GM23338 (cell line): ENCODE results near the gene SLC6A8. TPM values are rescaled to one million over a fixed set of nuclear protein-coding genes. Genes with fewer than 3 reads are reported as not detected.
"Not testable (repeated sequence)": the region's sequence is repeated elsewhere in the genome, so short reads cannot be mapped to it uniquely, and the experiment has no call there.

Source experiments
- ATAC-seq: fragments of 200-7000 bp; cut with Tn5 transposase; 3 replicates; pipeline ENCODE4 v1.9.1; 2020
- DNase-seq: peaks from one replicate; pipeline ENCODE4 v3.0.0-alpha.2; 2015; ENCODE audit warnings: low spot score
- H2AFZ ChIP-seq: fragments of 200-600 bp; sonication (generic); 2 replicates; pipeline ENCODE4 v1.8.0; 2016; ENCODE audit warnings: antibody characterized with exemption, mild to moderate bottlenecking, moderate library complexity
- H3F3A ChIP-seq: fragments of 200-600 bp; sonication (generic); replicated peaks from 2 replicates; pipeline ENCODE4 v1.8.0; 2017; ENCODE audit warnings: antibody characterized with exemption, mixed run types, low read depth
- H3K27ac ChIP-seq: fragments of 200-600 bp; sonication (generic); 2 replicates; pipeline ENCODE4 v1.6.1; 2016; ENCODE audit warnings: low read depth
- H3K27me3 ChIP-seq: fragments of 200-600 bp; sonication (generic); 2 replicates; pipeline ENCODE4 v1.8.0; 2016; ENCODE audit warnings: mild to moderate bottlenecking, mixed run types, moderate library complexity; ENCODE audit not compliant: insufficient read depth
- H3K36me3 ChIP-seq: fragments of 200-600 bp; sonication (generic); 2 replicates; pipeline ENCODE4 v1.8.0; 2016; ENCODE audit warnings: mild to moderate bottlenecking; ENCODE audit not compliant: insufficient read depth
- H3K4me1 ChIP-seq: fragments of 200-600 bp; sonication (generic); 2 replicates; pipeline ENCODE4 v1.8.0; 2016; ENCODE audit warnings: mild to moderate bottlenecking, moderate library complexity; ENCODE audit not compliant: insufficient read depth
- H3K4me2 ChIP-seq: fragments of 200-600 bp; sonication (generic); 2 replicates; pipeline ENCODE4 v1.7.1; 2017; ENCODE audit warnings: mixed run types
- H3K4me3 ChIP-seq: fragments of 200-600 bp; sonication (generic); 2 replicates; pipeline ENCODE4 v1.6.1; 2016; ENCODE audit warnings: mixed run types
- H3K79me2 ChIP-seq: fragments of 200-600 bp; sonication (generic); replicated peaks from 2 replicates; pipeline ENCODE4 v1.8.0; 2017; ENCODE audit warnings: mild to moderate bottlenecking; ENCODE audit not compliant: insufficient read depth
- H3K9me2 ChIP-seq: fragments of 200-600 bp; sonication (generic); 2 replicates; pipeline ENCODE4 v1.8.0; 2017; ENCODE audit not compliant: insufficient read depth
- H4K20me1 ChIP-seq: fragments of 200-600 bp; sonication (generic); replicated peaks from 2 replicates; pipeline ENCODE4 v1.8.0; 2017; ENCODE audit warnings: mild to moderate bottlenecking; ENCODE audit not compliant: insufficient read depth
- H3K27ac Mint-ChIP-seq: 2 replicates; pipeline ENCODE4 v1.8.0; 2020; ENCODE audit warnings: inconsistent platforms, mild to moderate bottlenecking, moderate library complexity, mixed read lengths
- H3K27me3 Mint-ChIP-seq: 3 replicates; pipeline ENCODE4 v1.8.0; 2022; ENCODE audit warnings: low read depth, mild to moderate bottlenecking, moderate library complexity, mixed read lengths, inconsistent platforms; ENCODE audit not compliant: insufficient read depth, poor library complexity
- H3K36me3 Mint-ChIP-seq: 3 replicates; pipeline ENCODE4 v1.8.0; 2021; ENCODE audit warnings: low read depth, mild to moderate bottlenecking, inconsistent platforms, moderate library complexity, mixed read lengths
- H3K4me1 Mint-ChIP-seq: 3 replicates; pipeline ENCODE4 v1.8.0; 2020; ENCODE audit warnings: mild to moderate bottlenecking, inconsistent platforms, mixed read lengths
- H3K4me3 Mint-ChIP-seq: 3 replicates; pipeline ENCODE4 v1.8.0; 2021; ENCODE audit warnings: moderate library complexity, mild to moderate bottlenecking, inconsistent platforms, mixed read lengths
- H3K9me3 Mint-ChIP-seq: 3 replicates; pipeline ENCODE4 v1.8.0; 2020; ENCODE audit warnings: moderate library complexity, mild to moderate bottlenecking, inconsistent platforms, mixed read lengths
- EZH2phosphoT487 ChIP-seq: fragments of 200-600 bp; sonication (generic); IDR thresholded peaks from one replicate; pipeline ENCODE4 v1.8.1; 2018; ENCODE audit warnings: antibody characterized with exemption; ENCODE audit not compliant: unreplicated experiment
- NANOG ChIP-seq: IDR thresholded peaks from 2 replicates; pipeline ENCODE4 v1.6.1; 2016; ENCODE audit warnings: antibody characterized with exemption, borderline replicate concordance
- polyA plus RNA-seq: library from polyadenylated mRNA; unstranded; fragments of >200 nt; fragmentation: Nextera tagmentation; extraction: Ambion mirVana; gene quantifications from 2 replicates; pipeline ENCODE4 v1.2.1, GENCODE V29; 2016
- total RNA-seq: library from RNA; depleted of rRNA; stranded (reverse); fragments of >200 nt; shearing (Covaris generic); gene quantifications from 2 replicates; pipeline ENCODE4 v1.2.3, GENCODE V29; 2014
- TF ChIP-seq, protein P1 (sequence below), 2 experiments: fragments of 200-600 bp in 1 of 2; sonication (generic) in 1 of 2; conservative IDR thresholded peaks; 2 replicates each; pipeline versions ENCODE4 v1.5.1 to v1.6.1; 2016 to 2017; ENCODE audit warnings: antibody characterized with exemption in 2 of 2, low read depth in 2 of 2, mild to moderate bottlenecking in 2 of 2, moderate library complexity in 1 of 2
- TF ChIP-seq, protein P2 (sequence below): fragments of 250-450 bp; sonication (Bioruptor Pico); IDR thresholded peaks from 2 replicates; pipeline ENCODE4 v1.5.0; 2020; ENCODE audit warnings: mild to moderate bottlenecking, moderate library complexity

The SLC6A8 gene
- total and polyA plus RNA-seq, 2 experiments from 2014 or later: 19.5 to 68.6 TPM

DNA sequence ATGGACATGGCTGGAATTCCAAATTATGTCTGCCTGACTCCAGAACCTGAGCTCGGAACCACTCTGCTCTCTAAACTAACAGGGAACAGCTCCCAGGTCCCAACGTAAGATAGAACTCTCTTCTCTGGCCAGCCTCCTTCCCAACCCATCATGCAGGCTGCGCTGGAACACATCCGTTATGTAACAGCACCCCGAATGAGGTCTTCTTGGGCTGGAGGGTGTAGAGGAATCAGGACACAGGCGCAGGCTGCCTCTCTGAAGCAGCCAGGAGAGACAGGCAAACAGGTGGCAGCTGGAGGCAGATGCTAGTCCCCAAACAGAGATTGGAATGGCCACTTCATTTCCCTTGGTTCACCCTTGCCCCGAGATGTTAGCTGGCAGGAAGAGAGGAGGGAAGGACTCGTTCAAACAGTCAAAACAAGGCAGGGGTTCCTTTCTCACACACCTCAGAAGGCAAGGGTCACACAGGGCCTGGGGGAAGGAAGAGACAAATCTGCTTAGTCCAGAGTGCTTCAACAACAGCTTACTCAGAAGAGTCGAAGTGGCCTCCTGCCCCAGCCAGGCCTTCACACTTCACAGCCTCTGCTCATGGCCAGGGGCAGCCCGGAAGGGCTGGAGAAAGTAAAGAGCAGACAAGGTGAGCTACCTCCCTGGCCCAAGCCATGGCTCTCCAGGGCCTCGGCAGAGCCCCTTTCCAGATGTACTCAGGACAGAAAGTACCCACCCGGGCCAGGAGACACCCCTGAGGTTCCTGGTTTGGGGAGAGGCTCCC, 17.1 kb downstream of the SLC6A8 start:
- H2AFZ ChIP-seq, H3K27ac ChIP-seq, H4K20me1 ChIP-seq, DNase-seq, H3K4me1 Mint-ChIP-seq, H3K4me3 ChIP-seq, ATAC-seq, H3K4me2 ChIP-seq, H3K79me2 ChIP-seq, H3K4me1 ChIP-seq, H3K4me3 Mint-ChIP-seq, H3K9me2 ChIP-seq, H3K27me3 Mint-ChIP-seq, H3K27me3 ChIP-seq, H3K9me3 Mint-ChIP-seq, H3F3A ChIP-seq, H3K36me3 ChIP-seq, H3K27ac Mint-ChIP-seq: not testable (repeated sequence)
- peaks cover 21% of the 10 kb centered on the region for H3K36me3 Mint-ChIP-seq

DNA sequence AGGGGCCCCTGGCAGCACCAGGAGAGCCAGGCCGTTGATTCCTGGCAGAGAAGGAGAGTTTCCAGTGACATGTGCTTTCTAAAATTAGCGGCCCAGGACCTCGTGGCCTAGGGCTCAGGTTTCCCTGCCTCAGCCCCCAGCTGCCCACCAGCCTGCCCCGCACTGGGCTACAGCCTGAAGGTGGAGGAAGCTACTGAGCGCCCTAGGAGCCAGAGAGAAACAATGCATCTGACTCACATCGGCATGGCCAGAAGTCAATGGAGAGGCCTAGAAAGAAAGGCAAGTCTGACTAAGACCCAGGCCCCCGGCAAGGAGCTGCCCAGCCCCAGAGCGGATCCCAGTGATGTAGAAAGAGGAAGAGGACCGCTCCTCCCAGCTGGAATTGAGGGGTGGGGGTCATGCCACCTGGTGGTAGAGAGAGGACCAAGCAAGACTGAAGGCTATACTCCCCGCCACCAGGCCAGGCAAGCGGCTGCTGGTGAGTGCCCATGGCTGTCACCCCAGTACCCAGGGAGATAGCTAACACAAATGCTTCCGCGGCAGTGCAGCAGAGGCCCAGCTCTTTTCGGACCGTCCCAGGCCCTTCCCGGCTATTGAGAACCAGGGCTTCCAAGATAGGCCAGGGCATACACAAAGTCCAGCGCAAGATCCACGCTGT, 17.8 kb downstream of the SLC6A8 start:
- H3K4me2 ChIP-seq, H3F3A ChIP-seq, H3K4me3 Mint-ChIP-seq, H2AFZ ChIP-seq, H3K4me3 ChIP-seq, H3K27ac ChIP-seq, H3K4me1 Mint-ChIP-seq, H3K27me3 ChIP-seq, H3K9me3 Mint-ChIP-seq, H3K27me3 Mint-ChIP-seq, H3K79me2 ChIP-seq, H3K4me1 ChIP-seq, DNase-seq, H3K27ac Mint-ChIP-seq, H4K20me1 ChIP-seq, H3K9me2 ChIP-seq, H3K36me3 ChIP-seq: not testable (repeated sequence)
- peaks cover 24% of the 10 kb centered on the region for H3K36me3 Mint-ChIP-seq
- ATAC-seq: peak; percentile 66
- TF ChIP-seq, protein P1, sequence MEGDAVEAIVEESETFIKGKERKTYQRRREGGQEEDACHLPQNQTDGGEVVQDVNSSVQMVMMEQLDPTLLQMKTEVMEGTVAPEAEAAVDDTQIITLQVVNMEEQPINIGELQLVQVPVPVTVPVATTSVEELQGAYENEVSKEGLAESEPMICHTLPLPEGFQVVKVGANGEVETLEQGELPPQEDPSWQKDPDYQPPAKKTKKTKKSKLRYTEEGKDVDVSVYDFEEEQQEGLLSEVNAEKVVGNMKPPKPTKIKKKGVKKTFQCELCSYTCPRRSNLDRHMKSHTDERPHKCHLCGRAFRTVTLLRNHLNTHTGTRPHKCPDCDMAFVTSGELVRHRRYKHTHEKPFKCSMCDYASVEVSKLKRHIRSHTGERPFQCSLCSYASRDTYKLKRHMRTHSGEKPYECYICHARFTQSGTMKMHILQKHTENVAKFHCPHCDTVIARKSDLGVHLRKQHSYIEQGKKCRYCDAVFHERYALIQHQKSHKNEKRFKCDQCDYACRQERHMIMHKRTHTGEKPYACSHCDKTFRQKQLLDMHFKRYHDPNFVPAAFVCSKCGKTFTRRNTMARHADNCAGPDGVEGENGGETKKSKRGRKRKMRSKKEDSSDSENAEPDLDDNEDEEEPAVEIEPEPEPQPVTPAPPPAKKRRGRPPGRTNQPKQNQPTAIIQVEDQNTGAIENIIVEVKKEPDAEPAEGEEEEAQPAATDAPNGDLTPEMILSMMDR (conservative IDR thresholded peaks at IDR 0.05; ENCODE audit: low read depth in 2 of 2): peak; percentile 17 to 37; a peak in 3 of 4 replicates

DNA sequence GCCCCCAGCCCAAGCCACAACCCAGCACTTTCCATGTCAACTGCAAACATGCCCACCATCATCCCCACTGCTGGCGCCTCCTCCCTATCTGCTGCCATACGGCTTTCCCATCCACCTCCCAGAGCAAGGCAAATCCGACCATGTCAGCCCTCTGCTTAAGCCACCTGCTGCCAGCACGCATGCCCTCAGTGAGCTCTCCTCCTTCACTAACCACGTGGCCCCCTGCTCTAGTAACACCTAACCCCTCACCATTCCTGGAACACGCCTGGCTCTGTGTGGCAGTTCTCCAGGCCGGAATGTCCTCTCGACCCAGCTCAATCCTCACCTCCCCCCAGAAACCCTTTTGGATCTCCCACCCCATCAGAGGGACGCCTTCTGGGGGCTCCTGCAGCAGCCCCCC, 19.1 kb downstream of the SLC6A8 start:
- no peak for ATAC-seq
- no peak overlapping the region for H3K4me3 Mint-ChIP-seq
- no peaks in the 10 kb centered on the region; the same call in 2 of the 3 replicates for H3K9me3 Mint-ChIP-seq
- TF ChIP-seq, protein P1 (conservative IDR thresholded peaks at IDR 0.05; ENCODE audit: low read depth in 2 of 2): no peak
- TF ChIP-seq, protein P2, sequence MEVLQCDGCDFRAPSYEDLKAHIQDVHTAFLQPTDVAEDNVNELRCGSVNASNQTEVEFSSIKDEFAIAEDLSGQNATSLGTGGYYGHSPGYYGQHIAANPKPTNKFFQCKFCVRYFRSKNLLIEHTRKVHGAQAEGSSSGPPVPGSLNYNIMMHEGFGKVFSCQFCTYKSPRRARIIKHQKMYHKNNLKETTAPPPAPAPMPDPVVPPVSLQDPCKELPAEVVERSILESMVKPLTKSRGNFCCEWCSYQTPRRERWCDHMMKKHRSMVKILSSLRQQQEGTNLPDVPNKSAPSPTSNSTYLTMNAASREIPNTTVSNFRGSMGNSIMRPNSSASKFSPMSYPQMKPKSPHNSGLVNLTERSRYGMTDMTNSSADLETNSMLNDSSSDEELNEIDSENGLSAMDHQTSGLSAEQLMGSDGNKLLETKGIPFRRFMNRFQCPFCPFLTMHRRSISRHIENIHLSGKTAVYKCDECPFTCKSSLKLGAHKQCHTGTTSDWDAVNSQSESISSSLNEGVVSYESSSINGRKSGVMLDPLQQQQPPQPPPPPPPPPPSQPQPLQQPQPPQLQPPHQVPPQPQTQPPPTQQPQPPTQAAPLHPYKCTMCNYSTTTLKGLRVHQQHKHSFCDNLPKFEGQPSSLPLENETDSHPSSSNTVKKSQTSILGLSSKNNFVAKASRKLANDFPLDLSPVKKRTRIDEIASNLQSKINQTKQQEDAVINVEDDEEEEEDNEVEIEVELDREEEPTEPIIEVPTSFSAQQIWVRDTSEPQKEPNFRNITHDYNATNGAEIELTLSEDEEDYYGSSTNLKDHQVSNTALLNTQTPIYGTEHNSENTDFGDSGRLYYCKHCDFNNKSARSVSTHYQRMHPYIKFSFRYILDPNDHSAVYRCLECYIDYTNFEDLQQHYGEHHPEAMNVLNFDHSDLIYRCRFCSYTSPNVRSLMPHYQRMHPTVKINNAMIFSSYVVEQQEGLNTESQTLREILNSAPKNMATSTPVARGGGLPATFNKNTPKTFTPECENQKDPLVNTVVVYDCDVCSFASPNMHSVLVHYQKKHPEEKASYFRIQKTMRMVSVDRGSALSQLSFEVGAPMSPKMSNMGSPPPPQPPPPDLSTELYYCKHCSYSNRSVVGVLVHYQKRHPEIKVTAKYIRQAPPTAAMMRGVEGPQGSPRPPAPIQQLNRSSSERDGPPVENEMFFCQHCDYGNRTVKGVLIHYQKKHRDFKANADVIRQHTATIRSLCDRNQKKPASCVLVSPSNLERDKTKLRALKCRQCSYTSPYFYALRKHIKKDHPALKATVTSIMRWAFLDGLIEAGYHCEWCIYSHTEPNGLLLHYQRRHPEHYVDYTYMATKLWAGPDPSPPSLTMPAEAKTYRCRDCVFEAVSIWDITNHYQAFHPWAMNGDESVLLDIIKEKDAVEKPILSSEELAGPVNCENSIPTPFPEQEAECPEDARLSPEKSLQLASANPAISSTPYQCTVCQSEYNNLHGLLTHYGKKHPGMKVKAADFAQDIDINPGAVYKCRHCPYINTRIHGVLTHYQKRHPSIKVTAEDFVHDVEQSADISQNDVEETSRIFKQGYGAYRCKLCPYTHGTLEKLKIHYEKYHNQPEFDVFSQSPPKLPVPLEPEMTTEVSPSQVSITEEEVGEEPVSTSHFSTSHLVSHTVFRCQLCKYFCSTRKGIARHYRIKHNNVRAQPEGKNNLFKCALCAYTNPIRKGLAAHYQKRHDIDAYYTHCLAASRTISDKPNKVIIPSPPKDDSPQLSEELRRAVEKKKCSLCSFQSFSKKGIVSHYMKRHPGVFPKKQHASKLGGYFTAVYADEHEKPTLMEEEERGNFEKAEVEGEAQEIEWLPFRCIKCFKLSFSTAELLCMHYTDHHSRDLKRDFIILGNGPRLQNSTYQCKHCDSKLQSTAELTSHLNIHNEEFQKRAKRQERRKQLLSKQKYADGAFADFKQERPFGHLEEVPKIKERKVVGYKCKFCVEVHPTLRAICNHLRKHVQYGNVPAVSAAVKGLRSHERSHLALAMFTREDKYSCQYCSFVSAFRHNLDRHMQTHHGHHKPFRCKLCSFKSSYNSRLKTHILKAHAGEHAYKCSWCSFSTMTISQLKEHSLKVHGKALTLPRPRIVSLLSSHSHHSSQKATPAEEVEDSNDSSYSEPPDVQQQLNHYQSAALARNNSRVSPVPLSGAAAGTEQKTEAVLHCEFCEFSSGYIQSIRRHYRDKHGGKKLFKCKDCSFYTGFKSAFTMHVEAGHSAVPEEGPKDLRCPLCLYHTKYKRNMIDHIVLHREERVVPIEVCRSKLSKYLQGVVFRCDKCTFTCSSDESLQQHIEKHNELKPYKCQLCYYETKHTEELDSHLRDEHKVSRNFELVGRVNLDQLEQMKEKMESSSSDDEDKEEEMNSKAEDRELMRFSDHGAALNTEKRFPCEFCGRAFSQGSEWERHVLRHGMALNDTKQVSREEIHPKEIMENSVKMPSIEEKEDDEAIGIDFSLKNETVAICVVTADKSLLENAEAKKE: no peak
- no peak for TF ChIP-seq NANOG
- no peak for TF ChIP-seq EZH2phosphoT487

More for the DNA sequence above, 19.1 kb downstream of the SLC6A8 start:
- Histone ChIP-seq H3F3A (no peaks in the 10 kb centered on the region), H3K4me1 (no peaks in the 10 kb centered on the region), H3K36me3 (no peaks in the 10 kb centered on the region), H3K9me2 (no peaks in the 10 kb centered on the region), H3K27me3 (no peaks in the 10 kb centered on the region), H4K20me1 (no peaks in the 10 kb centered on the region; the same call in 1 of the 2 replicates), H3K27ac (no peak overlapping the region), H3K4me2 (no peak overlapping the region), H3K79me2 (no peaks in the 10 kb centered on the region), H2AFZ (no peak overlapping the region), H3K4me3 (no peak overlapping the region)
- DNase-seq: no peak
- Mint-ChIP-seq H3K27me3 (peaks cover 1% of the 10 kb centered on the region), H3K27ac (no peak overlapping the region; the same call in 1 of the 2 replicates), H3K36me3 (peaks cover 31% of the 10 kb centered on the region), H3K4me1 (peaks cover 9% of the 10 kb centered on the region)
